Vagina (tissue), 2 donors: ENCODE data around the gene FNDC11. TPM values are rescaled to one million over a fixed set of nuclear protein-coding genes. Genes with fewer than 3 reads are reported as not detected.
"Not testable (repeated sequence)": the region's sequence is repeated elsewhere in the genome, so short reads cannot be mapped to it uniquely, and the experiment has no call there.

Experiments used
- DNase-seq, 2 donors: peaks; one replicate each; pipeline ENCODE4 v3.0.0-alpha.2; 2017; ENCODE audit errors: extremely low spot score in 2 of 2
- H3K27ac ChIP-seq: fragments of 200-600 bp; sonication (generic); one replicate; pipeline ENCODE4 v1.5.1; 2019
- H3K27me3 ChIP-seq: fragments of 200-600 bp; sonication (generic); one replicate; pipeline ENCODE4 v1.5.1; 2019
- H3K36me3 ChIP-seq, 2 donors: fragments of 200-600 bp; sonication (generic); one replicate each; pipeline ENCODE4 v1.5.1; 2017 to 2019
- H3K4me1 ChIP-seq: fragments of 200-600 bp; sonication (generic); one replicate; pipeline ENCODE4 v1.5.1; 2019
- H3K4me3 ChIP-seq, 2 donors: fragments of 200-600 bp; sonication (generic); 1 replicate in 1 of 2; 2 replicates in 1 of 2; pipeline ENCODE4 v1.5.1; 2016 to 2019
- H3K9me3 ChIP-seq: fragments of 200-600 bp; sonication (generic); one replicate; pipeline ENCODE4 v1.5.1; 2019
- CTCF ChIP-seq, 3 experiments: fragments of 450-650 bp in 2 of 3; fragments of 200-600 bp in 1 of 3; sonication (generic) in 1 of 3; IDR thresholded peaks; one replicate each; pipeline ENCODE4 v1.5.1; 2017 to 2019; ENCODE audit warnings: antibody characterized with exemption in 3 of 3, mild to moderate bottlenecking in 2 of 3, moderate library complexity in 2 of 3
- POLR2A ChIP-seq, 2 donors: fragments of 450-650 bp; IDR thresholded peaks; one replicate each; pipeline ENCODE4 v1.6.1; 2017; ENCODE audit warnings: antibody characterized with exemption in 2 of 2, mild to moderate bottlenecking in 2 of 2, moderate library complexity in 2 of 2
- POLR2AphosphoS5 ChIP-seq, 2 donors: sonication (generic); formaldehyde crosslinking; IDR thresholded peaks; one replicate each; pipeline ENCODE4 v1.9.0; 2017; ENCODE audit warnings: antibody characterized with exemption in 2 of 2, mild to moderate bottlenecking in 2 of 2, low read depth in 1 of 2; ENCODE audit not compliant: insufficient read depth in 1 of 2
- intact Hi-C: fragments of 100-400 bp; cut with DNase I; formaldehyde crosslinking; loops from one replicate; pipeline ENCODE4 v1.15.1; 2023
- total RNA-seq: library from RNA; depleted of rRNA; stranded (reverse); fragments of >200 nt; gene quantifications from one replicate; pipeline ENCODE4 v1.2.3, GENCODE V29; 2016

The FNDC11 gene
- total RNA-seq, 1 donor from 2014 or later = not detected

- no peak for DNase-seq
- H3K9me3 ChIP-seq = no peaks in the 10 kb centered on the region
- peaks cover 0 to 18% of the 10 kb centered on the region in 2 donors for H3K36me3 ChIP-seq
- intact Hi-C loops = no loop called here
- H3K27ac ChIP-seq = no peak overlapping the region
- TF ChIP-seq POLR2A (IDR thresholded peaks at IDR 0.05) (no peak), CTCF (IDR thresholded peaks at IDR 0.05) (no peak)
- H3K4me1 ChIP-seq = peaks cover 2% of the 10 kb centered on the region
- H3K4me3 ChIP-seq = peak overlapping the region in 1 of 2 donors; percentile 13
- no peaks in the 10 kb centered on the region for H3K27me3 ChIP-seq
Measured at GRCh38 chr20:63567386-63568169, 13.6 kb downstream of the FNDC11 start.

- Histone ChIP-seq H3K4me1 (peaks cover 10% of the 10 kb centered on the region), H3K36me3 (peaks cover 0 to 10% of the 10 kb centered on the region in 2 donors), H3K4me3 (peak overlapping the region in 1 of 2 donors; percentile 13), H3K27me3 (no peaks in the 10 kb centered on the region), H3K9me3 (no peaks in the 10 kb centered on the region), H3K27ac (no peak overlapping the region)
- TF ChIP-seq POLR2AphosphoS5 (IDR thresholded peaks at IDR 0.05; ENCODE audit: insufficient read depth in 1 of 2, low read depth in 1 of 2) (no peak), CTCF (IDR thresholded peaks at IDR 0.05) (no peak), POLR2A (IDR thresholded peaks at IDR 0.05) (no peak)
- intact Hi-C loops = no loop called here
- DNase-seq = no peak
Measured at GRCh38 chr20:63568170-63568981, 14.4 kb downstream of the FNDC11 start.

- no peak for DNase-seq
- TF ChIP-seq CTCF (IDR thresholded peaks at IDR 0.05) (no peak), POLR2A (IDR thresholded peaks at IDR 0.05) (no peak), POLR2AphosphoS5 (IDR thresholded peaks at IDR 0.05; ENCODE audit: insufficient read depth in 1 of 2, low read depth in 1 of 2) (no peak)
- no peaks in the 10 kb centered on the region for H3K27me3 ChIP-seq
- H3K4me3 ChIP-seq = no peak overlapping the region
- H3K36me3 ChIP-seq = peaks cover 0 to 1% of the 10 kb centered on the region in 2 donors
- intact Hi-C loops = no loop called here
- no peak overlapping the region for H3K27ac ChIP-seq
- H3K9me3 ChIP-seq = no peaks in the 10 kb centered on the region
- H3K4me1 ChIP-seq = peaks cover 14% of the 10 kb centered on the region
Measured at GRCh38 chr20:63568986-63569949, 15.3 kb downstream of the FNDC11 start.

- intact Hi-C loops = no loop called here
- no peaks in the 10 kb centered on the region for H3K36me3 ChIP-seq
- no peaks in the 10 kb centered on the region for H3K27me3 ChIP-seq
- no peak overlapping the region for H3K4me3 ChIP-seq
- no peak for TF ChIP-seq POLR2AphosphoS5 (IDR thresholded peaks at IDR 0.05; ENCODE audit: insufficient read depth in 1 of 2, low read depth in 1 of 2)
- no peak for TF ChIP-seq POLR2A (IDR thresholded peaks at IDR 0.05)
- TF ChIP-seq CTCF (IDR thresholded peaks at IDR 0.05) = no peak
- no peaks in the 10 kb centered on the region for H3K9me3 ChIP-seq
- no peak overlapping the region for H3K27ac ChIP-seq
- peaks cover 19% of the 10 kb centered on the region for H3K4me1 ChIP-seq
- DNase-seq = no peak
Measured at GRCh38 chr20:63570281-63571086, 16.5 kb downstream of the FNDC11 start.

GRCh38 chr20:63571087-63571478, 17.1 kb downstream of the FNDC11 start:
- intact Hi-C loops = not testable (repeated sequence)

More at GRCh38 chr20:63571087-63571478, 17.1 kb downstream of the FNDC11 start:
- H3K27ac ChIP-seq, DNase-seq, H3K36me3 ChIP-seq, H3K9me3 ChIP-seq, H3K4me3 ChIP-seq, H3K27me3 ChIP-seq: not testable (repeated sequence)
- peaks cover 19% of the 10 kb centered on the region for H3K4me1 ChIP-seq
